IMR-90 (cell line): ENCODE measurements around the gene SETDB1. TPM values are rescaled to one million over a fixed set of nuclear protein-coding genes. Genes with fewer than 3 reads are reported as not detected.

Experiments used
- ATAC-seq: fragments of 200-7000 bp; cut with Tn5 transposase; 2 replicates; pipeline ENCODE4 v1.9.1; 2020; ENCODE audit warnings: low read depth, mild to moderate bottlenecking, moderate library complexity
- BruUV-seq: library from RNA; stranded (reverse); fragments of 400-500 nt; replicated peaks from 2 replicates; lab custom pipeline; 2021; lab: Mats Ljungman, UMichigan
- CTCF ChIA-PET: fragments of 300-600 bp; formaldehyde crosslinking; extraction: SDS; loops from one replicate; lab custom pipeline; 2021; ENCODE audit warnings: antibody characterized with exemption; lab: Yijun Ruan, JAX
- POLR2A ChIA-PET: fragments of 300-600 bp; sonication (Branson Sonifier 250); formaldehyde crosslinking; loops from one replicate; lab custom pipeline; 2022; ENCODE audit warnings: antibody characterized with exemption; ENCODE audit not compliant: unreplicated experiment; lab: Charles Lee
- DNase-seq: peaks from one replicate; pipeline ENCODE4 v3.0.0; 2013
- H2AFZ ChIP-seq: replicated peaks from 2 replicates; pipeline ENCODE3; 2013; ENCODE audit warnings: low read length, mild to moderate bottlenecking; ENCODE audit not compliant: poor library complexity
- H2AK5ac ChIP-seq: 2 replicates; pipeline ENCODE4 v1.6.1; 2013; ENCODE audit warnings: low read depth, low read length, inconsistent platforms
- H2AK9ac ChIP-seq: replicated peaks from 2 replicates; pipeline ENCODE3; 2013; ENCODE audit warnings: mild to moderate bottlenecking, low read depth, low read length, moderate library complexity; ENCODE audit not compliant: poor library complexity
- H2BK120ac ChIP-seq: 2 replicates; pipeline ENCODE4 v1.6.1; 2013; ENCODE audit warnings: low read depth, low read length, inconsistent platforms
- H2BK15ac ChIP-seq: 3 replicates; pipeline ENCODE4 v1.6.1; 2013; ENCODE audit warnings: low read depth, low read length, inconsistent platforms
- H2BK20ac ChIP-seq: 2 replicates; pipeline ENCODE4 v1.6.1; 2013; ENCODE audit warnings: low read depth, mild to moderate bottlenecking, inconsistent platforms, low read length, moderate library complexity
- H2BK5ac ChIP-seq: 2 replicates; pipeline ENCODE4 v1.6.1; 2013; ENCODE audit warnings: mild to moderate bottlenecking, low read depth, low read length, inconsistent platforms; ENCODE audit not compliant: poor library complexity, severe bottlenecking
- H3K14ac ChIP-seq: replicated peaks from 2 replicates; pipeline ENCODE4 v1.6.1; 2013; ENCODE audit warnings: low read depth, low read length, inconsistent platforms
- H3K18ac ChIP-seq: 2 replicates; pipeline ENCODE4 v1.6.1; 2013; ENCODE audit warnings: low read depth, low read length, control low read depth
- H3K23ac ChIP-seq: 2 replicates; pipeline ENCODE4 v1.6.1; 2013; ENCODE audit warnings: low read depth, low read length, inconsistent platforms
- H3K27ac ChIP-seq: 2 replicates; pipeline ENCODE4 v1.5.1; 2013; ENCODE audit warnings: mild to moderate bottlenecking, control low read depth, low read length; ENCODE audit not compliant: insufficient read depth
- H3K27me3 ChIP-seq: 2 replicates; pipeline ENCODE4 v1.6.1; 2013; ENCODE audit warnings: low read length; ENCODE audit not compliant: control insufficient read depth, insufficient read depth
- H3K36me3 ChIP-seq: 2 replicates; pipeline ENCODE4 v1.6.1; 2013; ENCODE audit warnings: low read length, mixed read lengths; ENCODE audit not compliant: control insufficient read depth, insufficient read depth
- H3K4ac ChIP-seq: 2 replicates; pipeline ENCODE4 v1.6.1; 2013; ENCODE audit warnings: low read depth, low read length, inconsistent platforms
- H3K4me1 ChIP-seq: 2 replicates; pipeline ENCODE4 v1.6.1; 2013; ENCODE audit warnings: low read length, mixed read lengths; ENCODE audit not compliant: control insufficient read depth, insufficient read depth
- H3K4me2 ChIP-seq: 2 replicates; pipeline ENCODE4 v1.6.1; 2013; ENCODE audit warnings: low read depth, mild to moderate bottlenecking, control low read depth, low read length, moderate library complexity
- H3K4me3 ChIP-seq: 2 replicates; pipeline ENCODE4 v1.5.1; 2013; ENCODE audit warnings: low read depth, mild to moderate bottlenecking, control low read depth, low read length, moderate library complexity; ENCODE audit not compliant: insufficient read depth
- H3K56ac ChIP-seq: 2 replicates; pipeline ENCODE4 v1.6.1; 2013; ENCODE audit warnings: low read length, inconsistent platforms; ENCODE audit not compliant: insufficient read depth; ENCODE audit errors: extremely low read depth
- H3K79me1 ChIP-seq, 2 experiments: 2 replicates each; pipeline ENCODE4 v1.6.1; 2013; ENCODE audit warnings: low read length in 2 of 2, inconsistent platforms in 1 of 2, low read depth in 1 of 2
- H3K9ac ChIP-seq: 2 replicates; pipeline ENCODE4 v1.6.1; 2013; ENCODE audit warnings: low read depth, low read length, control low read depth
- H3K9me1 ChIP-seq: 2 replicates; pipeline ENCODE4 v1.6.1; 2013; ENCODE audit warnings: low read length, inconsistent platforms; ENCODE audit not compliant: insufficient read depth
- H3K9me3 ChIP-seq: 2 replicates; pipeline ENCODE4 v1.6.1; 2013; ENCODE audit warnings: low read length; ENCODE audit not compliant: control insufficient read depth, insufficient read depth
- H4K20me1 ChIP-seq: 2 replicates; pipeline ENCODE4 v1.6.1; 2013; ENCODE audit warnings: low read length, inconsistent platforms; ENCODE audit not compliant: insufficient read depth
- H4K5ac ChIP-seq: 2 replicates; pipeline ENCODE4 v1.6.1; 2013; ENCODE audit warnings: mild to moderate bottlenecking, low read depth, low read length, control low read depth
- H4K8ac ChIP-seq, 2 experiments: 2 replicates each; pipeline ENCODE4 v1.6.1; 2013; ENCODE audit warnings: low read depth in 2 of 2, low read length in 2 of 2, control low read depth in 1 of 2, inconsistent platforms in 1 of 2
- H4K91ac ChIP-seq: 2 replicates; pipeline ENCODE4 v1.6.1; 2013; ENCODE audit warnings: low read depth, low read length, inconsistent platforms; ENCODE audit not compliant: insufficient read depth
- BHLHE40 ChIP-seq: fragments of 150-350 bp; IDR thresholded peaks from 2 replicates; pipeline ENCODE4 v1.6.1; 2016; ENCODE audit warnings: mild to moderate bottlenecking, low read depth, low read length
- ELK1 ChIP-seq: fragments of 150-350 bp; IDR thresholded peaks from 2 replicates; pipeline ENCODE4 v1.6.1; 2016; ENCODE audit warnings: low read depth, mild to moderate bottlenecking, low read length, moderate library complexity, borderline replicate concordance
- POLR2A ChIP-seq: IDR thresholded peaks from 2 replicates; pipeline ENCODE4 v1.6.1; 2012; ENCODE audit warnings: mild to moderate bottlenecking, low read depth, low read length
- RCOR1 ChIP-seq: IDR thresholded peaks from 2 replicates; pipeline ENCODE4 v1.6.1; 2012; ENCODE audit warnings: mild to moderate bottlenecking, low read length, improper control_type of control experiment; ENCODE audit not compliant: insufficient replicate concordance
- WGBS, 2 experiments: methylation state at CpG; one replicate each; pipeline versions ENCODE4 v1.1.5 to v1.1.7; 2013; ENCODE audit warnings: missing lambda C conversion rate in 2 of 2; ENCODE audit not compliant: insufficient read length in 1 of 2; ENCODE audit errors: extremely low coverage in 2 of 2; 5-methylcytosine and 5-hydroxymethylcytosine counted together
- dilution Hi-C: fragments of 300-500 bp; cut with HindIII; formaldehyde crosslinking; loops from one replicate; pipeline ENCODE4 v1.14.3; 2018; ENCODE audit warnings: low sequenced_read_pairs; ENCODE audit not compliant: unreplicated experiment
- in situ Hi-C: fragments of 300-500 bp; cut with MboI; formaldehyde crosslinking; loops from 3 replicates; pipeline ENCODE4 v1.14.3; 2019; ENCODE audit warnings: low sequenced_read_pairs, inconsistent platforms, mixed read lengths
- intact Hi-C: fragments of 100-400 bp; cut with micrococcal nuclease; formaldehyde crosslinking; loops from 2 replicates; pipeline ENCODE4 v1.10.0; 2022
- polyA plus RNA-seq, 3 experiments: library from polyadenylated mRNA; depleted of rRNA; stranded (reverse); fragments of >200 nt; gene quantifications; 2 replicates each; pipeline ENCODE4 v1.2.3, GENCODE V29; 2012; ENCODE audit warnings: low replicate concordance in 1 of 3
- total RNA-seq: library from RNA; depleted of rRNA; stranded (reverse); fragments of >200 nt; gene quantifications from 2 replicates; pipeline ENCODE4 v1.2.3, GENCODE V29; 2012
- TF ChIP-seq, protein P1 (sequence below): conservative IDR thresholded peaks from 2 replicates; pipeline ENCODE4 v1.5.1; 2012; ENCODE audit warnings: mild to moderate bottlenecking, low read depth, low read length, improper control_type of control experiment

The SETDB1 gene
- total and polyA plus RNA-seq, 2 of the 4 experiments (the other 2 are of a cell fraction): 18.7 to 22.9 TPM

- H3K56ac ChIP-seq: no peak overlapping the region
- dilution Hi-C loops: no loop called here
- H4K8ac ChIP-seq: no peak overlapping the region
- no peak overlapping the region for H2BK120ac ChIP-seq
- no peaks in the 10 kb centered on the region for H3K4me1 ChIP-seq
- no peaks in the 10 kb centered on the region for H3K9me3 ChIP-seq
- H3K27ac ChIP-seq: no peak overlapping the region
- no peak overlapping the region for H3K4me3 ChIP-seq
- no peak overlapping the region for H4K91ac ChIP-seq
- POLR2A ChIA-PET: no interaction called here
- H2AK5ac ChIP-seq: no peak overlapping the region
- no peak overlapping the region for H3K14ac ChIP-seq
- H2BK20ac ChIP-seq: no peak overlapping the region
- no peak overlapping the region for H3K9ac ChIP-seq
- DNase-seq: no peak
- TF ChIP-seq, protein P1, sequence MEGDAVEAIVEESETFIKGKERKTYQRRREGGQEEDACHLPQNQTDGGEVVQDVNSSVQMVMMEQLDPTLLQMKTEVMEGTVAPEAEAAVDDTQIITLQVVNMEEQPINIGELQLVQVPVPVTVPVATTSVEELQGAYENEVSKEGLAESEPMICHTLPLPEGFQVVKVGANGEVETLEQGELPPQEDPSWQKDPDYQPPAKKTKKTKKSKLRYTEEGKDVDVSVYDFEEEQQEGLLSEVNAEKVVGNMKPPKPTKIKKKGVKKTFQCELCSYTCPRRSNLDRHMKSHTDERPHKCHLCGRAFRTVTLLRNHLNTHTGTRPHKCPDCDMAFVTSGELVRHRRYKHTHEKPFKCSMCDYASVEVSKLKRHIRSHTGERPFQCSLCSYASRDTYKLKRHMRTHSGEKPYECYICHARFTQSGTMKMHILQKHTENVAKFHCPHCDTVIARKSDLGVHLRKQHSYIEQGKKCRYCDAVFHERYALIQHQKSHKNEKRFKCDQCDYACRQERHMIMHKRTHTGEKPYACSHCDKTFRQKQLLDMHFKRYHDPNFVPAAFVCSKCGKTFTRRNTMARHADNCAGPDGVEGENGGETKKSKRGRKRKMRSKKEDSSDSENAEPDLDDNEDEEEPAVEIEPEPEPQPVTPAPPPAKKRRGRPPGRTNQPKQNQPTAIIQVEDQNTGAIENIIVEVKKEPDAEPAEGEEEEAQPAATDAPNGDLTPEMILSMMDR: no peak
- TF ChIP-seq ELK1: no peak
- no peak for TF ChIP-seq POLR2A
- TF ChIP-seq BHLHE40: no peak
- TF ChIP-seq RCOR1: no peak
- WGBS, 2 experiments: no CpG with 5 or more reads among the region's 1 CpG
- intact Hi-C loops: no loop called here
- peaks cover 3% of the 10 kb centered on the region; the same call in 1 of the 2 replicates for H3K27me3 ChIP-seq
- H3K4me2 ChIP-seq: no peak overlapping the region
- no TSS peak for BruUV-seq
- no peak overlapping the region for H4K5ac ChIP-seq
- H3K23ac ChIP-seq: no peak overlapping the region
- in situ Hi-C loops: no loop called here
- no peak overlapping the region for H2AFZ ChIP-seq
- no peak overlapping the region for H2BK5ac ChIP-seq
- H3K79me1 ChIP-seq: no peaks in the 10 kb centered on the region
- CTCF ChIA-PET: interaction anchor here (0.7 kb wide), 1 partner anchor 17 kb away, joined by 4 read pairs; no protein-coding TSS in a partner anchor
- H2AK9ac ChIP-seq: no peak overlapping the region
- no peaks in the 10 kb centered on the region for H3K36me3 ChIP-seq
- no peak overlapping the region for H3K4ac ChIP-seq
- ATAC-seq: no peak
- H2BK15ac ChIP-seq: no peak overlapping the region
- H3K18ac ChIP-seq: no peak overlapping the region
- H4K20me1 ChIP-seq: no peaks in the 10 kb centered on the region
- no peaks in the 10 kb centered on the region for H3K9me1 ChIP-seq
Observed at GRCh38 chr1:150906329-150906728, 19.8 kb upstream of the SETDB1 start.
